HG03175 (cell line): ENCODE results near the gene PRDX5.
"Not testable (repeated sequence)": the region's sequence is repeated elsewhere in the genome, so short reads cannot be mapped to it uniquely, and the experiment has no call there.

Experiments used
- ATAC-seq: cut with Tn5 transposase; IDR thresholded peaks from one replicate; pipeline ENCODE4 v1.9.1; 2021; ENCODE audit warnings: mild to moderate bottlenecking, moderate library complexity; ENCODE audit not compliant: unreplicated experiment

Gene PRDX5

DNA sequence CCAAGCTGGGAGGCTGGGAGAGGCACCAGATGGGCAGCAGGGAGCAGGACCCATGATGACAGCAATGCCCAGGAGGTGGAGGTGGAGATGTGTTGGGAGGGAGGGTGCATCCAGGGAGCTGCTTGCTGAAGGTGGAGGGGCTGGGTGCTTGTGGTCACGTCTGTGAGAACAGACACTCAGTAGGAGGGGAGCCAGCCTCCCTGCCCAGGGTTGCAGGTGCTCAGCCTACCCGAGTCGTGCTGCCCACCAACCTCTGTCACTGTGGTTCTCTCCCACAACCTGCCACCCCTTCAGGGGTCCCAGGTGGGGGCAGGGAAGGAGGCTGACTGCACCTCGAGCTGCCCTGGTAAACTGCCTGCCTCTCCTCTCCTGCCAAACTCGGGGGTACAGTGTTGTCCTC, 5.5 kb downstream of the PRDX5 start:
- no peak for ATAC-seq

DNA sequence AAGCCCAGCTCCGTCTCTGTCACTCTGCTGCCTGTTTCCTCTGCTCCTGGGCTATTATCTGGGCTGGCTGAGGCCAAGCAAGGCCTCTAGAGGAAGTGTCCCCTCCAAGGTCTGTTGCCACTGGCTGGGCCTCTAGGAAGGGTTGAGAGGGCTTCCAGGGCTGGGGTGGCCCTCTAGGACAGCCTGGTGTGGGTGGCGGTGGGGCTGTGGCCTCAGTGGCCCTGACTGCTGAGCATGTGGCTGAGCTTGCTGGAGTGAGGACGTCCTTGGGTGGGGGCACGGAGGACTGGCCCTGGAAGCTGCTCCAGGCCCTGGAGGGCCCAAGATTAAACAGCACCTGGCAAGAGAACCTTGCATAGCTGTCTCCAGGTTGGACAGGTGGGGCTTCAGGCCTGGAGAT, 6.1 kb downstream of the PRDX5 start:
- not testable (repeated sequence) for ATAC-seq

GRCh38 chr11:64324692-64325469, 7.0 kb downstream of the PRDX5 start:
- ATAC-seq = no peak

- ATAC-seq = no peak
Observed at GRCh38 chr11:64327375-64327774, 9.5 kb downstream of the PRDX5 start.

- ATAC-seq = no peak
Observed at GRCh38 chr11:64327993-64328392, 10.1 kb downstream of the PRDX5 start.

DNA sequence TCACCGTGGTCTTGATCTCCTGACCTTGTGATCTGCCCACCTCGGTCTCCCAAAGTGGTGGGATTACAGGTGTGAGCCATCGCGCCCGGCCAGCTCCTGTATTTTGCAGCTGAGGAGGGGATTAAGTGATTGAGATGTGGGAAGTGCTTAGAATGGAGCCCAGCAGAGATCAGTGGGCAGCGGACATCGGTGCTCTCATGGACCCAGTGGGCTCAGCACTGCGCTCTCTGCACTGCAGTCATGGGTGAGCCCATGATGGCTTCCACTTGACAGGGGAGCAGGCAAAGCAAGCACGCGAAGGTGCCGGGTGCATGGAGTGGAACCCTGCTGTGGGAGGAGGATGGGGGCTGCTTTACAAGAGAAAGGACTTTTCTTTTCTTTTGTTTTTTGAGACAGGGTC, 13.0 kb downstream of the PRDX5 start:
- ATAC-seq = no peak

DNA sequence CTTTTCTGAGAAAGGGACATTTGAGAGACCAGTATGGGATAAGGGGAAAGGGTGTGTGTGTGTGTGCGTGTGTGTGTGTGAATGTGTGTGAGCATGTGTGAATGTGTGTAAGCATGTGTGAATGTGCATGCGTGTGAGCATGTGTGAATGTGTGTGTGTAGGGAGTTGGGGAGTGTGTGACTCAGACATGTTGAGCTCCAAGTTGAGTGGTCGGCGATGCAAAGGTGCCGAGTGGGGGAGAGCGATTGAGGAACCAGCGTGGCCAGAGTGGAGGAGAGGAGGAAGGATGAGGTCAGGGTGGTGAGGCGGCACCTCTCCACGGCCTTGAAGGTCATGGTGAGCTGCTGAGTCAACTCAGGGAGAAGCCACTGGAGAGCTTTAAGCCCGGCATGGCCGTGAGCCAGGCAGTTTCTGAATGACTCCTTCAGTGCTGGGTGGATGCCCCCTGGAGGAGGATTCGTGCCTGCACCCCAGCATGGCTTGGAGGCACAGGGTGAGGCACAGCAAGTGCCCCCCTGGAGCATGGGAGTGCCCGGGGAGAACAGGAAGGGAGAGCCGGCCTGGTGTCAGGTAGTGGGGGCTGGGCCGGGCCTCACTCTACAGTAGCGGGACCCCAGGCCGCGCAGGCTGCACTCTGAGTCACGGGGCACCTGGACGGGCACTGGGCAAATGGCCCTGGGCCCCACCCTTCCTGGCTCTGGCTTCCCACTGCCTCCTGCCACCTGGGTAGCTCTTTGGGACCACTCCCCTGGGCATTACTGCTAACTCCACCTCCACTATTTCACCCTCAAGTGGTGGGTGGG, 13.8 kb downstream of the PRDX5 start:
- peak; percentile 59 for ATAC-seq

- no peak for ATAC-seq
Observed at GRCh38 chr11:64333556-64333955, 15.6 kb downstream of the PRDX5 start.

DNA sequence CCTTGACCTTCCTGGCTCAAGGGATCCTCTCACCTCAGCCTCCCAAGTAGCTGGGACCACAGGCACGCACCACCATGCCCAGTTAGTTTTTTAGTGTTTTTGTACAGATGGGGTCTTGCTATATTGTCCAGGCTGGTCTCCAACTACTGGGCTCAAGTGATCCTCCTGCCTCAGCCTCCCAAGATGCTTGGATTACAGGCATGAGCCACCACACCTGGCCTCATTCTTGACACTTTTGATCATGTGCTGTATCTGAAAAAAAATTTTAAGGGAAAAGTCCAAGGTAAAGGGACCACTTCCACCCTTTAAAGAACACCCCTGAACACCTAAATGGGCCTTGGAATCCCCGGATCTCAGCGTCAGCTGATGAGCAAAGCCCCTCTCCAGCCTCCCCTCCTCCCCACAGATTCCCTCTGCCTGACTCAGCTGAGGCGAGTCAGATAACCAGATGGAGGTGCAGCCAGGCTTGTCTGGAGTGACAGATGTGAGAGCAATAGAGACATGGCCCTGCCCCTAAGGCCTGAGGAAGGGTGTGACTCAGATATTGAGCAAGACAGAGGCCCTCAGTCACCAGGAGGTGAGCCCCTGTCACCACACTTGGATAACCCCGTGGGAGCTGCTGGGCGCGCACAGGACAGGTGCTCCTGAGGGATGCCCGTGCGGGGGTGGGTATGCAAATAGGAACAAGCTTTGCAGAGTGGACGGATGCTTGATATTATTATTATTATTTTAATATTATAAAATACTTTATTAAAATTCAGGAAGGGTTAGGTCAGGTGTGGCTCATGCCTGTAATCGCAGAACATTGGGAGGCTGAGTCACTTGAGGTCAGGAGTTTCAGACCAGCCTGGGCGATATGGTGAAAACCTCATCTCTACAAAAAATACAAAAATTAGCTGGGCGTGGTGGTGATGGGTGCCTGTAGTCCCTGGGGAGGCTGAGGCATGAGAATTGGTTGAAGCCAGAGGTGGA, 17.1 kb downstream of the PRDX5 start:
- peak; percentile 71 for ATAC-seq

DNA sequence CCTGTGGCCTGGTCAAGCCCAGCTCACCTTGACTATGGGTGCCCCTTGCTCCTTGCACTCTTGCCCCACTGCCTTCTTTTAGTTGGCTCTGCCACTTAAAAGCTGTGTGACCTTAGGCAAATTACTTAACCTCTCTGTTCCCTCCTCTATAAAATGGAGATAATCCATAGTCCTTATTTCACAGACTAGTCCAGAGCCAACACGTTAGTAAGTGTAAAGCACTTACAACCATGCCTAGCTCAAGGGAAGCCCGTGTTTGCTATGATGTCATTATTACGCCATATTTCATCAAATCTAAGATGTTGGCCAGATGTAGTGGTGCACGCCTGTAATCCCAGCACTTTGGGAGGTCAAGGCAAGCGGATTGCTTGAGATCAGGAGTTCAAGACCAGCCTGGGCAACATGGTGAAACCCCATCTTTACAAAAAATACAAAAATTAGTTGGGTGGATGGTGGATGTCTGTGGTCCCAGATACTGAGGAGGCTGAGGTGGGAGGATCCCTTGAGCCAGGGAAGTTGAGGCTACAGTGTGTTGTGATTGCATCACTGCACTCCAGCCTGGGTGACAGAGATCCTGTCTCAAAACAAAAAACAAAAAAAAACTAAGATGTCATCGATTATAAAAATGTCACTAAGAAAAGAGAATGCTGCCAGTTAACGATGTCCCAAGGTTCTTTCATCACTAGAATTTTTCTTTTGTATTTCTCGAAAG, 19.8 kb downstream of the PRDX5 start:
- ATAC-seq = no peak

DNA sequence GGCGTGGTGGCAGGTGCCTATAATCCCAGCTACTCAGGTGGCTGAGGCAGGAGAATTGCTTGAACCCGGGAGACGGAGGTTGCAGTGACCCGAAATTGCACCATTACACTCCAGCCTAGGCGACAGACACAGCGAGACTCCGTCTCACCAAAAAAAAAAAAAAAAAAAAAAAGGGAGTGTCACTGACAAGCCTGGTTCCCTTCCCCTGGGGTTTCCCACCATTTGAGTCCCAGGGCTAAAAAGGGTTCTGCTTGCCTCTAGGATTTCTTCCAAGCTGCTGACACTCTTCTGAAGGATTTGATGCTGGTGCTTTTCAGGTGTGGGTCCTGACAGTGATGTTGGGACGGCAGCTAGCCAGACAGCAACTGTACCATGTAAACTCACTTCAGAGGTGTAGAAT, 20.8 kb downstream of the PRDX5 start:
- no peak for ATAC-seq

DNA sequence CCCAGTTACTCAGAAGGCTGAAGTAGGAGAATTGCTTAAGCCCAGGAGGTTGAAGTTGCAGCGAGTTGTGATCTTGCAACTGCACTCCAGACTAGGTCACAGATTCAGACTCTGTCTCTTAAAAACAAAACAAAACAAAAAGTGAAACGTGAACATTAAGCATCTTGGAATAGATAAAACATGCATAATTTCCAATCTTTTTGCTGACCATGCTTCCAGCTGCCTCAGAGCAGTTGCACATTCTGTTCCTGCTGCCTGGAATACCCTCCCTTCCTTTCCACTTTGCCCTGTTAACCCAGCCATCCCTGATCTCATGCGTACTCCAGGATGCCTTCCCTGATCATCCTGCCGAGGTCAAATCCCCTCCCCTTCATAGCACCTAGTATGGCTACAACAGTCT, 21.4 kb downstream of the PRDX5 start:
- ATAC-seq = no peak

DNA sequence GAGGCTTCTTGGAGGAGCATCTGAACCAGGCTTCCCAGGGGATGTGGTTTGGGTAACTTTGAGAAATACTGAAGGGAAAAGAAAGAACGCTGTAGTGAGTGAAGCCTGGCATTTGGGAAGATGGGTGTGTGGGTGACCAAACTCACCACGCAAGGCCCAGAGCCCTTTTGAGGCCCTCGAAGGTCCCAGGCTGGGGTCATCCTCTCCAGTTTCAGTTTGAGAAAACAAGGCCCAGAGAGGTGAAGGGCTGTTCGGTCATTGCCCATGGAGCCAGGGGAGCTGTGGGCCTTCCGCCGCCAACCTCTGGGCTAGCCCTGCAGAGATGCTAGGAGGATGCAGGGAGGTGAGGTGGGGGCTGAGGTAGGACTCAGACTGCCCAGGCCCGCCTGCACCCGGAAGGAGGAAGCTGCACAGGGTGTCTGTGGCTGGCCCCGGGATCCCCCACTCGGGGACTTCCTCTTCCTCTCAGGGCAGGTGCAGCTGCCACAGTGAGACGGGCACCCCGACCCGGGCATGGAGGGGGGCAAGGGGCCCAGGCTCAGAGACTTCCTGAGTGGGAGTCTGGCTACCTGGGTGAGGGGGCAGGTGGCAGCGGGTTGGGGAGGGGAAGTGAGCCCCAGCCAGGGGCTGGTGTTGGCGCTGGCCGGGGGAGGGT, 22.0 kb downstream of the PRDX5 start, which contains the start of gene CCDC88B:
Gene CCDC88B, plus strand, starts transcription at position 451 of the 655 bp plus-strand sequence. Its CDS starts 63 bp downstream, at position 514.
- peak; percentile 56 for ATAC-seq

DNA sequence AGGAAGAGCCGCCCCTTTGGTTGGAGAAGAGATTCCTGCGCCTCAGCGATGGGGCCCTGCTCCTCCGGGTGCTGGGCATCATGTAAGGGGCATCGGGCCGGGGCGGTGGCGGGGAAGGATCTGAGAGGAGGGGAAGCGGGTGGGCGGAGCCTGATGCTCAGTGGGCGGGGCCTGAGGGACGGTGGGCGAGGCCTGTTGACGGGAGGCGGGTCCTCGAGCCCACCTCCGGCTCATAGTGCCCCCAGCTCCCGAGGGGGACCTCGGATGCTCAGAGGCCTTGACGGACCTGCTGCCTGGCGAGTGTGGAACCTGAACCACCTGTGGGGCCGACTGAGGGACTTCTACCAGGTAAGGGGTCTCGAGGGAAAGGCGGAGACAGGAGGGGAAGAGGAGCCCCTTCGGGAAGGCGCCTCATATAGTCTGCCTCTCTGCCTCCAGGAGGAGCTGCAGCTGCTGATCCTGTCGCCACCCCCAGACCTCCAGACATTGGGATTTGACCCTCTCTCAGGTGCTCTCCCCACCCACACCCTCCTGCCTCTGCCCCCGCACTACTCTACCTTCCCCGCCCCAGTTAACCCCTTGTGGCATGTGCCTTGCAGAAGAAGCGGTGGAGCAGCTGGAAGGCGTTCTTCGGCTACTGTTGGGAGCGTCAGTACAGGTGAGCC, 22.9 kb downstream of the PRDX5 start:
- ATAC-seq = peak; percentile 45

- ATAC-seq = no peak
Observed at GRCh38 chr11:64341429-64341828, 23.5 kb downstream of the PRDX5 start.

- peak; percentile 42 for ATAC-seq
Observed at GRCh38 chr11:64341851-64342791, 24.2 kb downstream of the PRDX5 start.

DNA sequence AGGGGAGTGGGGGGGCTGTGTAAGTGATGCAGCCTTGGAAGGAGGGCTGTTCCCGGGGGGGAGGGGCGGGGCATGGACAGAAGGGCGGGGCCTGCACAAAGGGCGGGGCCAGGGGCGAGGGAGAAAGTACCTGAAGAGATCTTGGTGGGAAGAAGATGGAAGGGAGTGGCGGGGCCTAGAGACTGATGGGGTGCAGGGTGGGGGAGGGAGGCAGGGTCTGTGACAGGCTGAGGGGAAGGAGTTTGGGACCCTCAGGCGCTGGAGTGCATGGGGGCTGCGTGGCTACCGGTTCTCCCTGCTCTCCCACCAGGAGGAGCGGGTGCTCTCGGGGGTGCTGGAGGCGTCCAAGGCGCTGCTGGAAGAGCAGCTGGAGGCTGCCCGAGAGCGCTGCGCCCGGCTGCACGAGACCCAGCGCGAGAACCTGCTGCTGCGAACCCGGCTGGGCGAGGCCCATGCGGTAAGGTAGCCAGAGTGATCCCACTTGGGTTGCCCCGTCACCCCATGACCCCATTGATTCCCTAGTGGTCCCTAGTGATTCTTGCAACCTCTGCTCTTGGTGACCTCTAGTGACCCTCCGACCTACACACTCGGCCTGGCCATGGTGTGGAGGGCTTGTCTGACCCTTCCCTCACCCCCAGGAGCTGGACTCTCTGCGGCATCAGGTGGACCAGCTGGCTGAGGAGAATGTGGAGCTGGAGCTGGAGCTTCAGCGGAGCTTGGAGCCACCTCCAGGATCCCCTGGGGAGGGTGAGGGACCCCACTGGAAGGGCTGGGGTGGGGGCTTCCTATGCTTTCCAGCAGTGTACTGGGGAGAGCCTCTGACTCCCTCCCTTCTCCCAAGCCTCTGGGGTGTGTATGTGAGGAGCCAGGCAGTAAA, 25.2 kb downstream of the PRDX5 start:
- no peak for ATAC-seq
